Calu3 (cell line): ENCODE measurements around the gene GIPC1. TPM values are rescaled to one million over a fixed set of nuclear protein-coding genes. Genes with fewer than 3 reads are reported as not detected.

Experiments used
- microRNA-seq: library from miRNA; unstranded; fragments of <30 nt; microRNA quantifications from one replicate; pipeline ENCODE4 v1.2.0, GENCODE V29; 2022
- total RNA-seq: library from RNA; stranded (reverse); gene quantifications from 2 replicates; pipeline ENCODE4 v1.2.3, GENCODE V29; 2022

Gene GIPC1
- total RNA-seq, 1 experiment from 2014 or later = 139 TPM

Small RNAs within 50 kb of the gene (microRNA-seq; reads per million reads assigned to microRNA genes)
- gene MIR639 = not detected

Other genes starting within 250 kb of the GIPC1 start
- gene ADGRE5, start 114.7 kb downstream of the GIPC1 start, total RNA-seq = 72.0 and 90.5 TPM in 2 replicates
- 96.1 and 104 TPM in 2 replicates for gene DDX39A, start 76.8 kb downstream of the GIPC1 start, total RNA-seq
- 138 and 139 TPM in 2 replicates for gene PKN1, start 62.8 kb downstream of the GIPC1 start, total RNA-seq
- gene PTGER1, start 20.8 kb downstream of the GIPC1 start, total RNA-seq = 1.2 and 1.3 TPM in 2 replicates
- gene DNAJB1, start 22.3 kb upstream of the GIPC1 start, total RNA-seq = 159 and 161 TPM in 2 replicates
- 136 and 162 TPM in 2 replicates for gene TECR, start 33.5 kb upstream of the GIPC1 start, total RNA-seq
- gene NDUFB7, start 75.9 kb upstream of the GIPC1 start, total RNA-seq = 107 and 111 TPM in 2 replicates
- gene CLEC17A, start 87.0 kb upstream of the GIPC1 start, total RNA-seq = not detected in 2 replicates
- gene ADGRE3, start 178.7 kb upstream of the GIPC1 start, total RNA-seq = not detected in 2 replicates
- 5.1 and 5.8 TPM in 2 replicates for gene ZNF333, start 193.9 kb upstream of the GIPC1 start, total RNA-seq